IMR-90 (cell line): ENCODE data around the gene PKDCC. TPM values are rescaled to one million over a fixed set of nuclear protein-coding genes. Genes with fewer than 3 reads are reported as not detected.

Source experiments
- ATAC-seq: fragments of 200-7000 bp; cut with Tn5 transposase; 2 replicates; pipeline ENCODE4 v1.9.1; 2020; ENCODE audit warnings: low read depth, mild to moderate bottlenecking, moderate library complexity
- BruUV-seq: library from RNA; stranded (reverse); fragments of 400-500 nt; replicated peaks from 2 replicates; lab custom pipeline; 2021; lab: Mats Ljungman, UMichigan
- CTCF ChIA-PET: fragments of 300-600 bp; formaldehyde crosslinking; extraction: SDS; loops from one replicate; lab custom pipeline; 2021; ENCODE audit warnings: antibody characterized with exemption; lab: Yijun Ruan, JAX
- POLR2A ChIA-PET: fragments of 300-600 bp; sonication (Branson Sonifier 250); formaldehyde crosslinking; loops from one replicate; lab custom pipeline; 2022; ENCODE audit warnings: antibody characterized with exemption; ENCODE audit not compliant: unreplicated experiment; lab: Charles Lee
- DNase-seq: peaks from one replicate; pipeline ENCODE4 v3.0.0; 2013
- H2AFZ ChIP-seq: replicated peaks from 2 replicates; pipeline ENCODE3; 2013; ENCODE audit warnings: low read length, mild to moderate bottlenecking; ENCODE audit not compliant: poor library complexity
- H2AK5ac ChIP-seq: 2 replicates; pipeline ENCODE4 v1.6.1; 2013; ENCODE audit warnings: low read depth, low read length, inconsistent platforms
- H2AK9ac ChIP-seq: replicated peaks from 2 replicates; pipeline ENCODE3; 2013; ENCODE audit warnings: mild to moderate bottlenecking, low read depth, low read length, moderate library complexity; ENCODE audit not compliant: poor library complexity
- H2BK120ac ChIP-seq: 2 replicates; pipeline ENCODE4 v1.6.1; 2013; ENCODE audit warnings: low read depth, low read length, inconsistent platforms
- H2BK15ac ChIP-seq: 3 replicates; pipeline ENCODE4 v1.6.1; 2013; ENCODE audit warnings: low read depth, low read length, inconsistent platforms
- H2BK20ac ChIP-seq: 2 replicates; pipeline ENCODE4 v1.6.1; 2013; ENCODE audit warnings: low read depth, mild to moderate bottlenecking, inconsistent platforms, low read length, moderate library complexity
- H2BK5ac ChIP-seq: 2 replicates; pipeline ENCODE4 v1.6.1; 2013; ENCODE audit warnings: mild to moderate bottlenecking, low read depth, low read length, inconsistent platforms; ENCODE audit not compliant: poor library complexity, severe bottlenecking
- H3K14ac ChIP-seq: replicated peaks from 2 replicates; pipeline ENCODE4 v1.6.1; 2013; ENCODE audit warnings: low read depth, low read length, inconsistent platforms
- H3K18ac ChIP-seq: 2 replicates; pipeline ENCODE4 v1.6.1; 2013; ENCODE audit warnings: low read depth, low read length, control low read depth
- H3K23ac ChIP-seq: 2 replicates; pipeline ENCODE4 v1.6.1; 2013; ENCODE audit warnings: low read depth, low read length, inconsistent platforms
- H3K27ac ChIP-seq: 2 replicates; pipeline ENCODE4 v1.5.1; 2013; ENCODE audit warnings: mild to moderate bottlenecking, control low read depth, low read length; ENCODE audit not compliant: insufficient read depth
- H3K27me3 ChIP-seq: 2 replicates; pipeline ENCODE4 v1.6.1; 2013; ENCODE audit warnings: low read length; ENCODE audit not compliant: control insufficient read depth, insufficient read depth
- H3K36me3 ChIP-seq: 2 replicates; pipeline ENCODE4 v1.6.1; 2013; ENCODE audit warnings: low read length, mixed read lengths; ENCODE audit not compliant: control insufficient read depth, insufficient read depth
- H3K4ac ChIP-seq: 2 replicates; pipeline ENCODE4 v1.6.1; 2013; ENCODE audit warnings: low read depth, low read length, inconsistent platforms
- H3K4me1 ChIP-seq: 2 replicates; pipeline ENCODE4 v1.6.1; 2013; ENCODE audit warnings: low read length, mixed read lengths; ENCODE audit not compliant: control insufficient read depth, insufficient read depth
- H3K4me2 ChIP-seq: 2 replicates; pipeline ENCODE4 v1.6.1; 2013; ENCODE audit warnings: low read depth, mild to moderate bottlenecking, control low read depth, low read length, moderate library complexity
- H3K4me3 ChIP-seq: 2 replicates; pipeline ENCODE4 v1.5.1; 2013; ENCODE audit warnings: low read depth, mild to moderate bottlenecking, control low read depth, low read length, moderate library complexity; ENCODE audit not compliant: insufficient read depth
- H3K56ac ChIP-seq: 2 replicates; pipeline ENCODE4 v1.6.1; 2013; ENCODE audit warnings: low read length, inconsistent platforms; ENCODE audit not compliant: insufficient read depth; ENCODE audit errors: extremely low read depth
- H3K79me1 ChIP-seq, 2 experiments: 2 replicates each; pipeline ENCODE4 v1.6.1; 2013; ENCODE audit warnings: low read length in 2 of 2, inconsistent platforms in 1 of 2, low read depth in 1 of 2
- H3K9ac ChIP-seq: 2 replicates; pipeline ENCODE4 v1.6.1; 2013; ENCODE audit warnings: low read depth, low read length, control low read depth
- H3K9me1 ChIP-seq: 2 replicates; pipeline ENCODE4 v1.6.1; 2013; ENCODE audit warnings: low read length, inconsistent platforms; ENCODE audit not compliant: insufficient read depth
- H3K9me3 ChIP-seq: 2 replicates; pipeline ENCODE4 v1.6.1; 2013; ENCODE audit warnings: low read length; ENCODE audit not compliant: control insufficient read depth, insufficient read depth
- H4K20me1 ChIP-seq: 2 replicates; pipeline ENCODE4 v1.6.1; 2013; ENCODE audit warnings: low read length, inconsistent platforms; ENCODE audit not compliant: insufficient read depth
- H4K5ac ChIP-seq: 2 replicates; pipeline ENCODE4 v1.6.1; 2013; ENCODE audit warnings: mild to moderate bottlenecking, low read depth, low read length, control low read depth
- H4K8ac ChIP-seq, 2 experiments: 2 replicates each; pipeline ENCODE4 v1.6.1; 2013; ENCODE audit warnings: low read depth in 2 of 2, low read length in 2 of 2, control low read depth in 1 of 2, inconsistent platforms in 1 of 2
- H4K91ac ChIP-seq: 2 replicates; pipeline ENCODE4 v1.6.1; 2013; ENCODE audit warnings: low read depth, low read length, inconsistent platforms; ENCODE audit not compliant: insufficient read depth
- BHLHE40 ChIP-seq: fragments of 150-350 bp; IDR thresholded peaks from 2 replicates; pipeline ENCODE4 v1.6.1; 2016; ENCODE audit warnings: mild to moderate bottlenecking, low read depth, low read length
- CEBPB ChIP-seq: IDR thresholded peaks from 2 replicates; pipeline ENCODE4 v1.6.1; 2012; ENCODE audit warnings: low read depth, low read length, improper control_type of control experiment
- CHD1 ChIP-seq: IDR thresholded peaks from 2 replicates; pipeline ENCODE4 v1.6.1; 2012; ENCODE audit warnings: low read depth, low read length, improper control_type of control experiment
- FOS ChIP-seq: fragments of 150-350 bp; IDR thresholded peaks from 2 replicates; pipeline ENCODE4 v1.6.1; 2016; ENCODE audit warnings: low read depth, low read length
- MAFK ChIP-seq: IDR thresholded peaks from 2 replicates; pipeline ENCODE4 v1.6.1; 2012; ENCODE audit warnings: low read depth, low read length, improper control_type of control experiment
- MAZ ChIP-seq: IDR thresholded peaks from 2 replicates; pipeline ENCODE4 v1.6.1; 2012; ENCODE audit warnings: low read depth, mild to moderate bottlenecking, low read length, improper control_type of control experiment, moderate library complexity, borderline replicate concordance
- MXI1 ChIP-seq: IDR thresholded peaks from 2 replicates; pipeline ENCODE4 v1.6.1; 2012; ENCODE audit warnings: low read depth, mild to moderate bottlenecking, low read length, moderate library complexity, borderline replicate concordance
- NFE2L2 ChIP-seq: fragments of 150-350 bp; IDR thresholded peaks from 2 replicates; pipeline ENCODE4 v1.6.1; 2016; ENCODE audit warnings: low read depth, mild to moderate bottlenecking, low read length
- POLR2A ChIP-seq: IDR thresholded peaks from 2 replicates; pipeline ENCODE4 v1.6.1; 2012; ENCODE audit warnings: mild to moderate bottlenecking, low read depth, low read length
- RAD21 ChIP-seq: IDR thresholded peaks from 2 replicates; pipeline ENCODE4 v1.6.1; 2012; ENCODE audit warnings: low read length, improper control_type of control experiment
- RCOR1 ChIP-seq: IDR thresholded peaks from 2 replicates; pipeline ENCODE4 v1.6.1; 2012; ENCODE audit warnings: mild to moderate bottlenecking, low read length, improper control_type of control experiment; ENCODE audit not compliant: insufficient replicate concordance
- SMC3 ChIP-seq: fragments of 150-350 bp; IDR thresholded peaks from 2 replicates; pipeline ENCODE4 v1.6.1; 2016; ENCODE audit warnings: low read depth, mild to moderate bottlenecking, antibody characterized with exemption, low read length, moderate library complexity
- WGBS, 2 experiments: methylation state at CpG; one replicate each; pipeline versions ENCODE4 v1.1.5 to v1.1.7; 2013; ENCODE audit warnings: missing lambda C conversion rate in 2 of 2; ENCODE audit not compliant: insufficient read length in 1 of 2; ENCODE audit errors: extremely low coverage in 2 of 2; 5-methylcytosine and 5-hydroxymethylcytosine counted together
- dilution Hi-C: fragments of 300-500 bp; cut with HindIII; formaldehyde crosslinking; loops from one replicate; pipeline ENCODE4 v1.14.3; 2018; ENCODE audit warnings: low sequenced_read_pairs; ENCODE audit not compliant: unreplicated experiment
- in situ Hi-C: fragments of 300-500 bp; cut with MboI; formaldehyde crosslinking; loops from 3 replicates; pipeline ENCODE4 v1.14.3; 2019; ENCODE audit warnings: low sequenced_read_pairs, inconsistent platforms, mixed read lengths
- intact Hi-C: fragments of 100-400 bp; cut with micrococcal nuclease; formaldehyde crosslinking; loops from 2 replicates; pipeline ENCODE4 v1.10.0; 2022
- polyA plus RNA-seq, 3 experiments: library from polyadenylated mRNA; depleted of rRNA; stranded (reverse); fragments of >200 nt; gene quantifications; 2 replicates each; pipeline ENCODE4 v1.2.3, GENCODE V29; 2012; ENCODE audit warnings: low replicate concordance in 1 of 3
- total RNA-seq: library from RNA; depleted of rRNA; stranded (reverse); fragments of >200 nt; gene quantifications from 2 replicates; pipeline ENCODE4 v1.2.3, GENCODE V29; 2012
- TF ChIP-seq, protein P1 (sequence below): conservative IDR thresholded peaks from 2 replicates; pipeline ENCODE4 v1.5.1; 2012; ENCODE audit warnings: mild to moderate bottlenecking, low read depth, low read length, improper control_type of control experiment
- TF ChIP-seq, protein P2 (sequence below): fragments of 150-350 bp; IDR thresholded peaks from 2 replicates; pipeline ENCODE4 v1.6.1; 2016; ENCODE audit warnings: low read depth, mild to moderate bottlenecking, low read length, moderate library complexity, borderline replicate concordance
- TF ChIP-seq, protein P3 (sequence below): fragments of 150-350 bp; IDR thresholded peaks from 2 replicates; pipeline ENCODE4 v1.6.1; 2017; ENCODE audit warnings: mild to moderate bottlenecking, antibody characterized with exemption, low read length, low read depth

Gene PKDCC
- total and polyA plus RNA-seq, 2 of the 4 experiments (the other 2 are of a cell fraction): 55.6 to 95.7 TPM

- dilution Hi-C loops (no loop called here), in situ Hi-C loops (no loop called here), intact Hi-C loops (no loop called here)
- H4K91ac ChIP-seq: peak overlapping the region; percentile 24; the same call in 1 of the 2 replicates
- H3K56ac ChIP-seq: no peak overlapping the region
- ATAC-seq: no peak
- peak overlapping the region; percentile 67 for H3K4ac ChIP-seq
- CTCF ChIA-PET: interaction anchor here (0.6 to 1.1 kb wide), 2 partner anchors 46 to 200 kb away, joined by 3 to 4 read pairs; no protein-coding TSS in a partner anchor
- no peaks in the 10 kb centered on the region for H3K79me1 ChIP-seq
- no peak overlapping the region for H4K8ac ChIP-seq
- no peaks in the 10 kb centered on the region for H3K36me3 ChIP-seq
- H2AFZ ChIP-seq: no peak overlapping the region
- no peak overlapping the region for H2BK5ac ChIP-seq
- peaks cover 9% of the 10 kb centered on the region; the same call in 1 of the 2 replicates for H3K9me1 ChIP-seq
- H3K27ac ChIP-seq: no peak overlapping the region
- H3K4me3 ChIP-seq: no peak overlapping the region
- H3K4me2 ChIP-seq: no peak overlapping the region
- peak overlapping the region; percentile 20 for H2BK120ac ChIP-seq
- H2BK15ac ChIP-seq: peak overlapping the region; percentile 41; the same call in 1 of the 3 replicates
- H3K9me3 ChIP-seq: no peaks in the 10 kb centered on the region
- H2AK9ac ChIP-seq: no peak overlapping the region
- H3K23ac ChIP-seq: no peak overlapping the region; the same call in 1 of the 2 replicates
- 100% methylated on average over 1 of the region's 2 CpGs; no CpG with 5 or more reads in 1 of the 2 experiments for WGBS, 2 experiments
- peak overlapping the region; percentile 58; the same call in 1 of the 2 replicates for H3K14ac ChIP-seq
- no peak overlapping the region for H4K5ac ChIP-seq
- DNase-seq: no peak
- POLR2A ChIA-PET: no interaction called here
- H2AK5ac ChIP-seq: peak overlapping the region; percentile 75; the same call in 1 of the 2 replicates
- H3K18ac ChIP-seq: peak overlapping the region; percentile 14; the same call in 1 of the 2 replicates
- peaks cover 26% of the 10 kb centered on the region for H3K4me1 ChIP-seq
- TF ChIP-seq NFE2L2 (no peak), RAD21 (no peak), BHLHE40 (no peak), POLR2A (no peak), CHD1 (no peak), FOS (no peak), MAZ (no peak), CEBPB (no peak), RCOR1 (no peak), SMC3 (no peak), MAFK (no peak), MXI1 (no peak)
- TF ChIP-seq, protein P1, sequence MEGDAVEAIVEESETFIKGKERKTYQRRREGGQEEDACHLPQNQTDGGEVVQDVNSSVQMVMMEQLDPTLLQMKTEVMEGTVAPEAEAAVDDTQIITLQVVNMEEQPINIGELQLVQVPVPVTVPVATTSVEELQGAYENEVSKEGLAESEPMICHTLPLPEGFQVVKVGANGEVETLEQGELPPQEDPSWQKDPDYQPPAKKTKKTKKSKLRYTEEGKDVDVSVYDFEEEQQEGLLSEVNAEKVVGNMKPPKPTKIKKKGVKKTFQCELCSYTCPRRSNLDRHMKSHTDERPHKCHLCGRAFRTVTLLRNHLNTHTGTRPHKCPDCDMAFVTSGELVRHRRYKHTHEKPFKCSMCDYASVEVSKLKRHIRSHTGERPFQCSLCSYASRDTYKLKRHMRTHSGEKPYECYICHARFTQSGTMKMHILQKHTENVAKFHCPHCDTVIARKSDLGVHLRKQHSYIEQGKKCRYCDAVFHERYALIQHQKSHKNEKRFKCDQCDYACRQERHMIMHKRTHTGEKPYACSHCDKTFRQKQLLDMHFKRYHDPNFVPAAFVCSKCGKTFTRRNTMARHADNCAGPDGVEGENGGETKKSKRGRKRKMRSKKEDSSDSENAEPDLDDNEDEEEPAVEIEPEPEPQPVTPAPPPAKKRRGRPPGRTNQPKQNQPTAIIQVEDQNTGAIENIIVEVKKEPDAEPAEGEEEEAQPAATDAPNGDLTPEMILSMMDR: no peak
- TF ChIP-seq, protein P2, sequence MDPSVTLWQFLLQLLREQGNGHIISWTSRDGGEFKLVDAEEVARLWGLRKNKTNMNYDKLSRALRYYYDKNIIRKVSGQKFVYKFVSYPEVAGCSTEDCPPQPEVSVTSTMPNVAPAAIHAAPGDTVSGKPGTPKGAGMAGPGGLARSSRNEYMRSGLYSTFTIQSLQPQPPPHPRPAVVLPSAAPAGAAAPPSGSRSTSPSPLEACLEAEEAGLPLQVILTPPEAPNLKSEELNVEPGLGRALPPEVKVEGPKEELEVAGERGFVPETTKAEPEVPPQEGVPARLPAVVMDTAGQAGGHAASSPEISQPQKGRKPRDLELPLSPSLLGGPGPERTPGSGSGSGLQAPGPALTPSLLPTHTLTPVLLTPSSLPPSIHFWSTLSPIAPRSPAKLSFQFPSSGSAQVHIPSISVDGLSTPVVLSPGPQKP: no peak
- TF ChIP-seq, protein P3, sequence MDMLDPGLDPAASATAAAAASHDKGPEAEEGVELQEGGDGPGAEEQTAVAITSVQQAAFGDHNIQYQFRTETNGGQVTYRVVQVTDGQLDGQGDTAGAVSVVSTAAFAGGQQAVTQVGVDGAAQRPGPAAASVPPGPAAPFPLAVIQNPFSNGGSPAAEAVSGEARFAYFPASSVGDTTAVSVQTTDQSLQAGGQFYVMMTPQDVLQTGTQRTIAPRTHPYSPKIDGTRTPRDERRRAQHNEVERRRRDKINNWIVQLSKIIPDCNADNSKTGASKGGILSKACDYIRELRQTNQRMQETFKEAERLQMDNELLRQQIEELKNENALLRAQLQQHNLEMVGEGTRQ: no peak
- H2BK20ac ChIP-seq: peak overlapping the region; percentile 76
- BruUV-seq: no TSS peak
- no peak overlapping the region for H3K9ac ChIP-seq
- no peaks in the 10 kb centered on the region for H3K27me3 ChIP-seq
- H4K20me1 ChIP-seq: no peaks in the 10 kb centered on the region
Observed at GRCh38 chr2:42069568-42069967, 21.7 kb downstream of the PKDCC start.
